Lower lobe of right lung (tissue), 2 donors: ENCODE measurements around the gene RPAP3. TPM values are rescaled to one million over a fixed set of nuclear protein-coding genes. Genes with fewer than 3 reads are reported as not detected.
"Not testable (repeated sequence)": the region's sequence is repeated elsewhere in the genome, so short reads cannot be mapped to it uniquely, and the experiment has no call there.

ENCODE experiments used
- ATAC-seq, 2 donors: fragments of 200-7000 bp; cut with Tn5 transposase; one replicate each; pipeline ENCODE4 v1.9.1; 2020 to 2022; ENCODE audit warnings: mild to moderate bottlenecking in 2 of 2, moderate library complexity in 2 of 2
- DNase-seq: peaks from one replicate; pipeline ENCODE4 v3.0.0-alpha.2; 2020
- H3K27ac ChIP-seq: fragments of 200-600 bp; one replicate; pipeline ENCODE4 v1.8.0; 2022
- H3K27me3 ChIP-seq: fragments of 200-600 bp; one replicate; pipeline ENCODE4 v1.8.0; 2022; ENCODE audit warnings: low read depth
- H3K36me3 ChIP-seq: fragments of 200-600 bp; one replicate; pipeline ENCODE4 v1.8.0; 2022; ENCODE audit warnings: mild to moderate bottlenecking
- H3K4me1 ChIP-seq: fragments of 200-600 bp; one replicate; pipeline ENCODE4 v1.8.0; 2022
- H3K4me3 ChIP-seq: fragments of 200-600 bp; one replicate; pipeline ENCODE4 v1.8.0; 2022; ENCODE audit warnings: mild to moderate bottlenecking
- H3K9me3 ChIP-seq: fragments of 200-600 bp; one replicate; pipeline ENCODE4 v1.8.0; 2022
- CTCF ChIP-seq: fragments of 200-600 bp; IDR thresholded peaks from one replicate; pipeline ENCODE4 v1.8.0; 2022; ENCODE audit warnings: antibody characterized with exemption, mild to moderate bottlenecking
- intact Hi-C: fragments of 100-400 bp; cut with DNase I; formaldehyde crosslinking; loops from one replicate; pipeline ENCODE4 v1.11.0; 2022
- total RNA-seq: library from RNA; stranded (reverse); fragmentation: NEBNext Ultra II Directional; extraction: Animal tissue kit (Norgen Biotek cat#: 25700); gene quantifications from one replicate; pipeline ENCODE4 v1.2.1, GENCODE V29; 2021
- donor health status: DM: no; HTN: yes; CAD: no; lungs with severe emphysema.

Gene RPAP3
- total RNA-seq, 1 donor from 2014 or later, result 20.2 TPM

- ATAC-seq (no peak), DNase-seq (no peak)
- intact Hi-C loops, result no loop called here
- no peaks in the 10 kb centered on the region for H3K27me3 ChIP-seq
- TF ChIP-seq CTCF, result no peak
- no peak overlapping the region for H3K4me3 ChIP-seq
- no peaks in the 10 kb centered on the region for H3K4me1 ChIP-seq
- no peak overlapping the region for H3K27ac ChIP-seq
- peaks cover 19% of the 10 kb centered on the region for H3K36me3 ChIP-seq
- no peaks in the 10 kb centered on the region for H3K9me3 ChIP-seq
These were observed 26.0 kb downstream of the RPAP3 start for GRCh38 chr12:47679785-47680184.

GRCh38 chr12:47672068-47672467 is 33.8 kb downstream of the RPAP3 start:
- DNase-seq, result no peak

GRCh38 chr12:47667935-47668334 is 37.9 kb downstream of the RPAP3 start:
- H3K9me3 ChIP-seq, H3K4me3 ChIP-seq, H3K27me3 ChIP-seq, H3K27ac ChIP-seq, DNase-seq, ATAC-seq, intact Hi-C loops, H3K4me1 ChIP-seq: not testable (repeated sequence)
- peaks cover 48% of the 10 kb centered on the region for H3K36me3 ChIP-seq

More at GRCh38 chr12:47672068-47672467, 33.8 kb downstream of the RPAP3 start:
- intact Hi-C loops, result no loop called here
- ATAC-seq, result no peak
- Histone ChIP-seq H3K4me3 (no peak overlapping the region), H3K27ac (no peak overlapping the region), H3K4me1 (no peaks in the 10 kb centered on the region), H3K9me3 (no peaks in the 10 kb centered on the region), H3K27me3 (no peaks in the 10 kb centered on the region), H3K36me3 (peaks cover 46% of the 10 kb centered on the region)
- TF ChIP-seq CTCF, result no peak

GRCh38 chr12:47652521-47653234 is 53.2 kb downstream of the RPAP3 start:
- no peak for DNase-seq
- no peaks in the 10 kb centered on the region for H3K27me3 ChIP-seq
- peaks cover 11% of the 10 kb centered on the region for H3K4me1 ChIP-seq
- intact Hi-C loops, result no loop called here
- H3K36me3 ChIP-seq, result no peaks in the 10 kb centered on the region
- H3K9me3 ChIP-seq, result no peaks in the 10 kb centered on the region
- H3K27ac ChIP-seq, result peak overlapping the region; percentile 5
- TF ChIP-seq CTCF, result no peak
- ATAC-seq, result peak; percentile 54 to 69
- H3K4me3 ChIP-seq, result no peak overlapping the region

- H3K36me3 ChIP-seq, result no peaks in the 10 kb centered on the region
- peak overlapping the region; percentile 26 for H3K4me3 ChIP-seq
- peak overlapping the region; percentile 10 for H3K27ac ChIP-seq
- no peaks in the 10 kb centered on the region for H3K9me3 ChIP-seq
- intact Hi-C loops, result no loop called here
- TF ChIP-seq CTCF, result peak; percentile 82
- DNase-seq (peak; percentile 65), ATAC-seq (peak; percentile 94)
- H3K27me3 ChIP-seq, result no peaks in the 10 kb centered on the region
- H3K4me1 ChIP-seq, result peaks cover 11% of the 10 kb centered on the region
These were observed 54.2 kb downstream of the RPAP3 start for GRCh38 chr12:47651368-47652254.

GRCh38 chr12:47650469-47650868 is 55.4 kb downstream of the RPAP3 start:
- Histone ChIP-seq H3K9me3 (no peaks in the 10 kb centered on the region), H3K4me3 (no peak overlapping the region), H3K4me1 (peaks cover 11% of the 10 kb centered on the region), H3K27me3 (no peaks in the 10 kb centered on the region), H3K36me3 (no peaks in the 10 kb centered on the region), H3K27ac (no peak overlapping the region)
- no peak for TF ChIP-seq CTCF
- ATAC-seq (no peak), DNase-seq (no peak)
- intact Hi-C loops, result no loop called here
